Thyroid gland (tissue), 4 donors: ENCODE results near the gene HNRNPA0. TPM values are rescaled to one million over a fixed set of nuclear protein-coding genes. Genes with fewer than 3 reads are reported as not detected.
A peak's percentile ranks its signal among the peaks of the same experiment; 100 is the strongest.

ENCODE experiments used
- DNase-seq, 2 donors: peaks; one replicate each; pipeline ENCODE4 v3.0.0-alpha.2; 2019
- H3K27ac ChIP-seq, 3 donors: fragments of 200-600 bp; sonication (generic); 1 replicate in 2 of 3; 2 replicates in 1 of 3; pipeline ENCODE4 v1.5.1; 2016 to 2019; ENCODE audit warnings: mild to moderate bottlenecking in 1 of 3, moderate library complexity in 1 of 3
- H3K27me3 ChIP-seq: fragments of 200-600 bp; sonication (generic); one replicate; pipeline ENCODE4 v1.5.1; 2019
- H3K36me3 ChIP-seq, 2 donors: fragments of 200-600 bp; sonication (generic); one replicate each; pipeline ENCODE4 v1.5.1; 2016 to 2019
- H3K4me1 ChIP-seq, 2 donors: fragments of 200-600 bp; sonication (generic); one replicate each; pipeline ENCODE4 v1.5.1; 2017 to 2019
- H3K4me3 ChIP-seq, 3 donors: fragments of 200-600 bp; sonication (generic); replicated peaks in 1 of 3; 1 replicate in 2 of 3; 2 replicates in 1 of 3; pipeline ENCODE4 v1.5.1; 2016; ENCODE audit warnings: mild to moderate bottlenecking in 1 of 3
- H3K9me3 ChIP-seq: fragments of 200-600 bp; sonication (generic); one replicate; pipeline ENCODE4 v1.5.1; 2017
- POLR2A ChIP-seq, 2 donors: fragments of 450-650 bp; IDR thresholded peaks; one replicate each; pipeline ENCODE4 v1.6.1; 2017; ENCODE audit warnings: antibody characterized with exemption in 2 of 2, mild to moderate bottlenecking in 2 of 2, moderate library complexity in 1 of 2
- WGBS, 2 donors: methylation state at CpG; one replicate each; pipeline ENCODE4 v1.1.5; 2017; 5-methylcytosine and 5-hydroxymethylcytosine counted together
- intact Hi-C: fragments of 100-400 bp; cut with DNase I; formaldehyde crosslinking; loops from one replicate; pipeline ENCODE4 v1.15.1; 2023
- total RNA-seq, 4 donors: library from RNA; depleted of rRNA; stranded (reverse); fragments of >200 nt; gene quantifications; one replicate each; pipeline ENCODE4 v1.2.3, GENCODE V29; 2016
- TF ChIP-seq, protein P1 (sequence below), 6 experiments: fragments of 200-600 bp in 3 of 6; fragments of 450-650 bp in 3 of 6; sonication (generic) in 3 of 6; IDR thresholded peaks; one replicate each; pipeline ENCODE4 v1.5.1; 2016 to 2019; ENCODE audit warnings: antibody characterized with exemption in 6 of 6, mild to moderate bottlenecking in 2 of 6, inconsistent platforms in 1 of 6, moderate library complexity in 1 of 6

HNRNPA0 gene
- total RNA-seq, 4 donors from 2014 or later, result 10.6 to 14.1 (median 12.4) TPM

GRCh38 chr5:137747848-137748247 is 6.3 kb downstream of the HNRNPA0 start:
- Histone ChIP-seq H3K4me1 (peaks cover 5 to 12% of the 10 kb centered on the region in 2 donors), H3K9me3 (no peaks in the 10 kb centered on the region), H3K27me3 (no peaks in the 10 kb centered on the region), H3K4me3 (no peak overlapping the region), H3K36me3 (no peaks in the 10 kb centered on the region), H3K27ac (no peak overlapping the region)
- WGBS, 2 donors, result 98% methylated on average over 2 of the region's 2 CpGs
- intact Hi-C loops, result no loop called here
- no peak for DNase-seq
- no peak for TF ChIP-seq POLR2A (IDR thresholded peaks at IDR 0.05)
- TF ChIP-seq, protein P1, sequence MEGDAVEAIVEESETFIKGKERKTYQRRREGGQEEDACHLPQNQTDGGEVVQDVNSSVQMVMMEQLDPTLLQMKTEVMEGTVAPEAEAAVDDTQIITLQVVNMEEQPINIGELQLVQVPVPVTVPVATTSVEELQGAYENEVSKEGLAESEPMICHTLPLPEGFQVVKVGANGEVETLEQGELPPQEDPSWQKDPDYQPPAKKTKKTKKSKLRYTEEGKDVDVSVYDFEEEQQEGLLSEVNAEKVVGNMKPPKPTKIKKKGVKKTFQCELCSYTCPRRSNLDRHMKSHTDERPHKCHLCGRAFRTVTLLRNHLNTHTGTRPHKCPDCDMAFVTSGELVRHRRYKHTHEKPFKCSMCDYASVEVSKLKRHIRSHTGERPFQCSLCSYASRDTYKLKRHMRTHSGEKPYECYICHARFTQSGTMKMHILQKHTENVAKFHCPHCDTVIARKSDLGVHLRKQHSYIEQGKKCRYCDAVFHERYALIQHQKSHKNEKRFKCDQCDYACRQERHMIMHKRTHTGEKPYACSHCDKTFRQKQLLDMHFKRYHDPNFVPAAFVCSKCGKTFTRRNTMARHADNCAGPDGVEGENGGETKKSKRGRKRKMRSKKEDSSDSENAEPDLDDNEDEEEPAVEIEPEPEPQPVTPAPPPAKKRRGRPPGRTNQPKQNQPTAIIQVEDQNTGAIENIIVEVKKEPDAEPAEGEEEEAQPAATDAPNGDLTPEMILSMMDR (IDR thresholded peaks at IDR 0.05), result no peak

- H3K9me3 ChIP-seq, result no peaks in the 10 kb centered on the region
- intact Hi-C loops, result loop anchor here (5.0 kb wide), 1 partner anchor 116 kb away; no protein-coding TSS in a partner anchor
- no peak overlapping the region for H3K4me3 ChIP-seq
- peak; percentile 55 to 69 for DNase-seq
- H3K36me3 ChIP-seq, result no peaks in the 10 kb centered on the region
- no peaks in the 10 kb centered on the region for H3K4me1 ChIP-seq
- no peak overlapping the region for H3K27ac ChIP-seq
- 73 to 75% methylated on average over 4 of the region's 4 CpGs for WGBS, 2 donors
- no peak for TF ChIP-seq POLR2A (IDR thresholded peaks at IDR 0.05)
- TF ChIP-seq, protein P1 (IDR thresholded peaks at IDR 0.05), result peak in 5 of 6 experiments; percentile 59 to 85 (median 65)
- no peaks in the 10 kb centered on the region for H3K27me3 ChIP-seq
These were observed 11.0 kb downstream of the HNRNPA0 start for GRCh38 chr5:137743031-137743640.

- intact Hi-C loops, result loop anchor here (5.0 kb wide), 1 partner anchor 114 kb away; no protein-coding TSS in a partner anchor
- Histone ChIP-seq H3K4me3 (no peak overlapping the region), H3K36me3 (no peaks in the 10 kb centered on the region), H3K9me3 (no peaks in the 10 kb centered on the region), H3K27ac (no peak overlapping the region), H3K4me1 (no peaks in the 10 kb centered on the region), H3K27me3 (no peaks in the 10 kb centered on the region)
- DNase-seq, result no peak
- 80 to 85% methylated on average over 8 of the region's 8 CpGs for WGBS, 2 donors
- no peak for TF ChIP-seq POLR2A (IDR thresholded peaks at IDR 0.05)
- TF ChIP-seq, protein P1 (IDR thresholded peaks at IDR 0.05), result no peak
These were observed 12.4 kb downstream of the HNRNPA0 start for GRCh38 chr5:137741718-137742117.

DNA sequence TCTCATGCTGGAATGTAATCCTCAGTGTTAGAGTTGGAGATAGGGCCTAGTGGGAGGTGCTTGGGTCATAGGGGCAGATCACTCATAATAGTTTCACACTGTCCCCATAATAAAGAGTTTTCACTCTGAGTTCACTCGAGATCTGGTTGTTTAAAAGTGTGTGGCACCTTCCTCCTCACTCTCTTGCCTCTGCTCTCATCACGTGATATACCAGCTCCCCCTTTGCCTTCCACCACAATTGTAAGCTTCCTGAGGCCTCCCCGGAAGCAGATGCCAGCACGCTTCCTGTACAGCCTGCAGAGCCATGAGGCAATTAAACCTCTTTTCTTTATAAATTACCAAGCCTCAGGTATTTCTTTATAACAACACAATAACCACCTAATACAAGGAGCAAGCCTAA is 14.4 kb downstream of the HNRNPA0 start:
- Histone ChIP-seq H3K9me3 (no peaks in the 10 kb centered on the region), H3K4me3 (no peak overlapping the region), H3K27ac (no peak overlapping the region), H3K27me3 (no peaks in the 10 kb centered on the region), H3K36me3 (no peaks in the 10 kb centered on the region), H3K4me1 (peaks cover 10 to 13% of the 10 kb centered on the region in 2 donors)
- WGBS, 2 donors, result 85 to 88% methylated on average over 4 of the region's 4 CpGs
- TF ChIP-seq, protein P1 (IDR thresholded peaks at IDR 0.05), result no peak
- no peak for TF ChIP-seq POLR2A (IDR thresholded peaks at IDR 0.05)
- no peak for DNase-seq
- intact Hi-C loops, result loop anchor here (5.0 kb wide), 1 partner anchor 112 kb away; no protein-coding TSS in a partner anchor

DNA sequence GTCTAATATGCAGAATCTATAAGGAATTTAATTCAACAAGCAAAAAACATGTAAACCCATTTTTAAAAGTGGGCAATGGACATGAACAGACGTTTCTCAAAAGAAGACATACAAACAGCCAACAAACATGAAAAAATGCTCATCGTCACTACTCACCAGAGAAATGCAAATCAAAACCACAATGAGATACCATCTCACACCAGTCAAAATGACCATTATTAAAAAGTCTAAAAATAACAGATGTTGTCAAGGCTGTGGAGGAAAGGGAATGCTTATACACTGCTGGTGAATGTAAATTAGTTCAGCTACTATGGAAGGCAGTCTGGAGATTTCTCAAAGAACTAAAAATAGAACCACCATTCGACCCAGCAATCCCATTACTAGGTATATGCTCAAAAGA is 15.2 kb downstream of the HNRNPA0 start:
- intact Hi-C loops, result no loop called here
- no peaks in the 10 kb centered on the region for H3K36me3 ChIP-seq
- no peak for TF ChIP-seq POLR2A (IDR thresholded peaks at IDR 0.05)
- TF ChIP-seq, protein P1 (IDR thresholded peaks at IDR 0.05), result no peak
- H3K4me3 ChIP-seq, result no peak overlapping the region
- DNase-seq, result no peak
- peaks cover 14 to 21% of the 10 kb centered on the region in 2 donors for H3K4me1 ChIP-seq
- H3K27ac ChIP-seq, result no peak overlapping the region
- 82 to 88% methylated on average over 3 of the region's 3 CpGs for WGBS, 2 donors
- no peaks in the 10 kb centered on the region for H3K9me3 ChIP-seq
- H3K27me3 ChIP-seq, result no peaks in the 10 kb centered on the region
